Measurements from ENCODE around the gene STPG4.
"Not testable (repeated sequence)": the region's sequence is repeated elsewhere in the genome, so short reads cannot be mapped to it uniquely, and the experiment has no call there.

Gene STPG4

GRCh38 chr2:47155091-47155876 lies at the start of gene STPG4:
STPG4 (minus strand) TSS chr2:47155308; CDS start chr2:47155251, 57 bp downstream.
- DNase-seq, result no peak

GRCh38 chr2:47204691-47205090 lies 49.6 kb upstream of the STPG4 start:
- DNase-seq, result no peak

- no peak for DNase-seq
Measured at GRCh38 chr2:47203995-47204394, 48.9 kb upstream of the STPG4 start.

GRCh38 chr2:47201224-47201623 lies 46.1 kb upstream of the STPG4 start:
- DNase-seq, result no peak

GRCh38 chr2:47198985-47199451 lies 43.9 kb upstream of the STPG4 start:
- DNase-seq, result peak; percentile 39

GRCh38 chr2:47196499-47196898 lies 41.4 kb upstream of the STPG4 start:
- DNase-seq, result no peak

GRCh38 chr2:47196046-47196445 lies 40.9 kb upstream of the STPG4 start:
- peak; percentile 56 for DNase-seq

- no peak for DNase-seq
Measured at GRCh38 chr2:47195148-47195547, 40.0 kb upstream of the STPG4 start.

- no peak for DNase-seq
Measured at GRCh38 chr2:47194410-47194809, 39.3 kb upstream of the STPG4 start.

- DNase-seq, result peak; percentile 58
Measured at GRCh38 chr2:47193607-47194006, 38.5 kb upstream of the STPG4 start.

GRCh38 chr2:47190188-47190881 lies 35.2 kb upstream of the STPG4 start:
- DNase-seq, result no peak

GRCh38 chr2:47189635-47190034 lies 34.5 kb upstream of the STPG4 start:
- no peak for DNase-seq

- no peak for DNase-seq
Measured at GRCh38 chr2:47187069-47187468, 32.0 kb upstream of the STPG4 start.

- no peak for DNase-seq
Measured at GRCh38 chr2:47186351-47186750, 31.2 kb upstream of the STPG4 start.

GRCh38 chr2:47185098-47185497 lies 30.0 kb upstream of the STPG4 start:
- DNase-seq, result not testable (repeated sequence)

GRCh38 chr2:47181176-47181575 lies 26.1 kb upstream of the STPG4 start:
- no peak for DNase-seq

- no peak for DNase-seq
Measured at GRCh38 chr2:47180531-47180930, 25.4 kb upstream of the STPG4 start.

GRCh38 chr2:47179388-47179787 lies 24.3 kb upstream of the STPG4 start:
- no peak for DNase-seq

GRCh38 chr2:47178341-47178740 lies 23.2 kb upstream of the STPG4 start:
- DNase-seq, result no peak

- DNase-seq, result no peak
Measured at GRCh38 chr2:47177043-47177565, 22.0 kb upstream of the STPG4 start.

- peak; percentile 82 for DNase-seq
Measured at GRCh38 chr2:47174733-47175361, 19.7 kb upstream of the STPG4 start.

GRCh38 chr2:47173986-47174732 lies 19.1 kb upstream of the STPG4 start:
- DNase-seq, result no peak

Data from NCI-H2171 treated with DMSO at 0.1 percent for 48 hours (cell line).